SK-N-MC (cell line): ENCODE results near the gene PGRMC1.

Source experiments
- EZH2 ChIP-seq: fragments of 200-600 bp; sonication (generic); IDR thresholded peaks from one replicate; pipeline ENCODE4 v1.6.1; 2017; ENCODE audit warnings: antibody characterized with exemption
- POLR2AphosphoS5 ChIP-seq: IDR thresholded peaks from 2 replicates; pipeline ENCODE4 v1.6.1; 2012; ENCODE audit warnings: mild to moderate bottlenecking, low read depth, low read length, borderline replicate concordance

- TF ChIP-seq POLR2AphosphoS5 (no peak), EZH2 (no peak)
Measured at GRCh38 chrX:119272882-119273419, 36.9 kb downstream of the PGRMC1 start.
